KMS-11 (cell line): ENCODE data around the gene RNPS1.

Source experiments
- H2AFZ ChIP-seq: fragments of 200-600 bp; sonication (generic); 2 replicates; pipeline ENCODE4 v1.6.1; 2016; ENCODE audit warnings: antibody characterized with exemption, mixed run types, low read depth
- H3K27ac ChIP-seq: fragments of 200-600 bp; sonication (generic); 2 replicates; pipeline ENCODE4 v1.6.1; 2016; ENCODE audit warnings: mild to moderate bottlenecking, mixed run types
- H3K27me3 ChIP-seq: fragments of 200-600 bp; sonication (generic); 2 replicates; pipeline ENCODE4 v1.6.1; 2017; ENCODE audit warnings: mild to moderate bottlenecking, low read depth, mixed run types, moderate library complexity; ENCODE audit not compliant: insufficient read depth
- H3K36me3 ChIP-seq: fragments of 200-600 bp; sonication (generic); 2 replicates; pipeline ENCODE4 v1.6.1; 2017; ENCODE audit warnings: mild to moderate bottlenecking, mixed run types; ENCODE audit not compliant: insufficient read depth
- H3K4me1 ChIP-seq: fragments of 200-600 bp; sonication (generic); 2 replicates; pipeline ENCODE4 v1.6.1; 2016; ENCODE audit warnings: mild to moderate bottlenecking, low read depth, mixed run types; ENCODE audit not compliant: poor library complexity, severe bottlenecking
- H3K4me2 ChIP-seq: fragments of 200-600 bp; sonication (generic); 2 replicates; pipeline ENCODE4 v1.7.0; 2016; ENCODE audit warnings: mild to moderate bottlenecking, mixed run types
- H3K4me3 ChIP-seq: fragments of 200-600 bp; sonication (generic); IDR thresholded peaks from 2 replicates; pipeline ENCODE4 v1.6.1; 2017; ENCODE audit warnings: low read depth, low read length, mixed read lengths; ENCODE audit not compliant: insufficient read depth
- H3K79me2 ChIP-seq: fragments of 200-600 bp; sonication (generic); 2 replicates; pipeline ENCODE4 v1.6.1; 2016; ENCODE audit warnings: low read depth, mixed run types; ENCODE audit not compliant: insufficient read depth
- H3K9ac ChIP-seq: fragments of 200-600 bp; sonication (generic); 2 replicates; pipeline ENCODE4 v1.6.1; 2016; ENCODE audit warnings: mild to moderate bottlenecking, mixed run types
- H4K20me1 ChIP-seq: fragments of 200-600 bp; sonication (generic); 2 replicates; pipeline ENCODE4 v1.6.1; 2016; ENCODE audit warnings: mild to moderate bottlenecking, mixed run types; ENCODE audit not compliant: insufficient read depth
- CTCF ChIP-seq: fragments of 200-600 bp; sonication (generic); conservative IDR thresholded peaks from 2 replicates; pipeline ENCODE4 v1.6.1; 2017; ENCODE audit warnings: low read depth, mild to moderate bottlenecking, antibody characterized with exemption, low read length, moderate library complexity, mixed read lengths

RNPS1 gene

DNA sequence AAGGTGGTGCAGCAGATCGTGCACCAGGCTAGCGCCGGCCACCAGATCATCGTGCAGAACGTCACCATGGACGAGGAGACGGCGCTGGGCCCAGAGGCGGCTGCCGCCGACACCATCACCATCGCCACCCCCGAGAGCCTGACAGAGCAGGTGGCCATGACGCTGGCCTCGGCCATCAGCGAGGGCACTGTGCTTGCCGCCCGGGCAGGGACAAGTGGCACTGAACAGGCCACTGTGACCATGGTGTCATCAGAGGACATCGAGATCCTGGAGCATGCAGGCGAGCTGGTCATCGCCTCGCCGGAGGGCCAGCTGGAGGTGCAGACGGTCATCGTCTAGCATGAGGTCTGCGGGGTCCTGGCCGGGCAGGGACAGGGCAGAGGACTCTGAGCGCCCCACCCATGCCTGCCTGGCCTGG is 32.7 kb downstream of the RNPS1 start:
- H4K20me1 ChIP-seq = no peaks in the 10 kb centered on the region
- H3K4me2 ChIP-seq = no peak overlapping the region
- H3K27ac ChIP-seq = no peak overlapping the region
- H2AFZ ChIP-seq = no peak overlapping the region
- H3K4me3 ChIP-seq = no peak overlapping the region
- H3K4me1 ChIP-seq = no peaks in the 10 kb centered on the region
- no peaks in the 10 kb centered on the region for H3K79me2 ChIP-seq
- H3K36me3 ChIP-seq = 0 out of 2 replicates have a peak, but pooled peaks cover 4% of the 10 kb centered on the region
- no peak overlapping the region for H3K9ac ChIP-seq
- TF ChIP-seq CTCF = no peak
- H3K27me3 ChIP-seq = no peaks in the 10 kb centered on the region

DNA sequence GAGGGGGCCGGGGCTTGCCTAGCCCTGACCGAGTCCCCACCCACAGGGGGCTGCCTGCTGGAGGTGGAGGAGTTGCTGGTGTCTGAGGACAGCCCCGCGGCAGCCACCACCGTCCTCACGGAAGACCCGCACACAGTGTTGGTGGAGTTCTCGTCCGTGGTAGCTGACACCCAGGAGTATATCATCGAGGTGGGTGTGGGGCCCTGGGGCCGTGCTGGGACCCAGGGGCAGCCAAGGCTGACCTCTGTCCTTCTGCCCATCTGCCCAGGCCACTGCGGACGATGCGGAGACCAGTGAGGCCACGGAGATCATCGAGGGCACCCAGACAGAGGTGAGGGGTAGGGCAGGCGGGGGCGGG is 33.1 kb downstream of the RNPS1 start:
- Histone ChIP-seq H3K79me2 (no peaks in the 10 kb centered on the region), H4K20me1 (no peaks in the 10 kb centered on the region), H3K27ac (no peak overlapping the region), H3K4me2 (no peak overlapping the region), H3K27me3 (no peaks in the 10 kb centered on the region), H3K4me1 (no peaks in the 10 kb centered on the region), H3K36me3 (0 out of 2 replicates have a peak, but pooled peaks cover 4% of the 10 kb centered on the region), H2AFZ (no peak overlapping the region), H3K4me3 (no peak overlapping the region), H3K9ac (no peak overlapping the region)
- TF ChIP-seq CTCF = no peak

- Histone ChIP-seq H4K20me1 (no peaks in the 10 kb centered on the region), H2AFZ (no peak overlapping the region), H3K79me2 (no peaks in the 10 kb centered on the region), H3K27ac (no peak overlapping the region), H3K36me3 (0 out of 2 replicates have a peak, but pooled peaks cover 4% of the 10 kb centered on the region), H3K4me2 (no peak overlapping the region), H3K4me3 (no peak overlapping the region), H3K9ac (no peak overlapping the region), H3K27me3 (no peaks in the 10 kb centered on the region), H3K4me1 (no peaks in the 10 kb centered on the region)
- no peak for TF ChIP-seq CTCF
Observed at GRCh38 chr16:2233872-2234812, 33.8 kb downstream of the RNPS1 start.

- Histone ChIP-seq H3K27ac (no peak overlapping the region), H3K9ac (no peak overlapping the region), H3K4me3 (no peak overlapping the region), H3K4me2 (no peak overlapping the region), H2AFZ (no peak overlapping the region), H3K36me3 (0 out of 2 replicates have a peak, but pooled peaks cover 4% of the 10 kb centered on the region), H3K79me2 (peaks cover under 1% of the 10 kb centered on the region; the same call in 1 of the 2 replicates), H3K4me1 (no peaks in the 10 kb centered on the region), H3K27me3 (no peaks in the 10 kb centered on the region), H4K20me1 (no peaks in the 10 kb centered on the region)
- TF ChIP-seq CTCF = no peak
Observed at GRCh38 chr16:2233046-2233775, 34.7 kb downstream of the RNPS1 start.
